ENCODE measurements around the gene GRK5. TPM values are rescaled to one million over a fixed set of nuclear protein-coding genes. Genes with fewer than 3 reads are reported as not detected.
A peak's percentile ranks its signal among the peaks of the same experiment; 100 is the strongest.

GRK5 gene
- total and polyA plus RNA-seq, 9 of the 15 experiments (the other 6 are each of a cell fraction or from before 2014, with no cell fraction given), result 0.46 to 0.83 (median 0.67) TPM; not detected in 2

DNA sequence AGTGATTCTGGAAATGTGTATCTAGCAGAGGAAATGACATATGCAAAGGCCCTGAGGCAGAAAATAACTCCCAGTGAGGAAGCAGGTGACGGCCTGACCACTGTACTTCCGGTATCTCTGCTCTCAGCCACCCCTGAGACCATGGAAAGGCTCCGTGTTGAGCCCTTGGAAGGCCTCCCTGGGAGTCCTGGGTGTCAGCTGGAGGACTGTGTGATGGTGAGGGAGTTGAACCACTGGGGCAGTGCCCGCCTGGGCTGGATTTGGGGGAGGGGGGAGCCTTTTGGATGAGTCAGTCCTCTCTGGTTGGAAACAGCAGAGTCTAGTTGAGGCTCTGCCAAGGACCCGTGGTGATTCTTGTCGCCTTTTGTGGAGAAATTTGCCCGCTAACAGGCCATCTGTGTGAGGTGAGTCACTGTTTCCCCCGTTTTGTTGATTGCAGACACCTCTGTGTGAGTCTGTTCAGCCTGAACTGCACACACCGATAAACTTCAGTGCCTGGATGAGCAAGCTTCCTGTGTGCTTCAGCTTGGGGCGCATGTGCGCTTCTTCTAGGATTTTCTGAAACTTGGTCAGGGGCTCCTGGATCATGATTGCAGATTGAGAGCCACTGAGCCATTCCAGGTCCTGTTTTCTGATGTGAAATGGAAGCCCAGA, 98.6 kb downstream of the GRK5 start (continued):
- TF ChIP-seq MYNN (IDR thresholded peaks at IDR 0.05), result peak; percentile 53; the same call in 1 of the 2 replicates
- TF ChIP-seq MYNN (CRISPR knock-in tag; IDR thresholded peaks at IDR 0.05), result no peak
- TF ChIP-seq, protein P1, sequence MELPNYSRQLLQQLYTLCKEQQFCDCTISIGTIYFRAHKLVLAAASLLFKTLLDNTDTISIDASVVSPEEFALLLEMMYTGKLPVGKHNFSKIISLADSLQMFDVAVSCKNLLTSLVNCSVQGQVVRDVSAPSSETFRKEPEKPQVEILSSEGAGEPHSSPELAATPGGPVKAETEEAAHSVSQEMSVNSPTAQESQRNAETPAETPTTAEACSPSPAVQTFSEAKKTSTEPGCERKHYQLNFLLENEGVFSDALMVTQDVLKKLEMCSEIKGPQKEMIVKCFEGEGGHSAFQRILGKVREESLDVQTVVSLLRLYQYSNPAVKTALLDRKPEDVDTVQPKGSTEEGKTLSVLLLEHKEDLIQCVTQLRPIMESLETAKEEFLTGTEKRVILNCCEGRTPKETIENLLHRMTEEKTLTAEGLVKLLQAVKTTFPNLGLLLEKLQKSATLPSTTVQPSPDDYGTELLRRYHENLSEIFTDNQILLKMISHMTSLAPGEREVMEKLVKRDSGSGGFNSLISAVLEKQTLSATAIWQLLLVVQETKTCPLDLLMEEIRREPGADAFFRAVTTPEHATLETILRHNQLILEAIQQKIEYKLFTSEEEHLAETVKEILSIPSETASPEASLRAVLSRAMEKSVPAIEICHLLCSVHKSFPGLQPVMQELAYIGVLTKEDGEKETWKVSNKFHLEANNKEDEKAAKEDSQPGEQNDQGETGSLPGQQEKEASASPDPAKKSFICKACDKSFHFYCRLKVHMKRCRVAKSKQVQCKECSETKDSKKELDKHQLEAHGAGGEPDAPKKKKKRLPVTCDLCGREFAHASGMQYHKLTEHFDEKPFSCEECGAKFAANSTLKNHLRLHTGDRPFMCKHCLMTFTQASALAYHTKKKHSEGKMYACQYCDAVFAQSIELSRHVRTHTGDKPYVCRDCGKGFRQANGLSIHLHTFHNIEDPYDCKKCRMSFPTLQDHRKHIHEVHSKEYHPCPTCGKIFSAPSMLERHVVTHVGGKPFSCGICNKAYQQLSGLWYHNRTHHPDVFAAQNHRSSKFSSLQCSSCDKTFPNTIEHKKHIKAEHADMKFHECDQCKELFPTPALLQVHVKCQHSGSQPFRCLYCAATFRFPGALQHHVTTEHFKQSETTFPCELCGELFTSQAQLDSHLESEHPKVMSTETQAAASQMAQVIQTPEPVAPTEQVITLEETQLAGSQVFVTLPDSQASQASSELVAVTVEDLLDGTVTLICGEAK (IDR thresholded peaks at IDR 0.05), result peak; percentile 62
- TF ChIP-seq, protein P1 (CRISPR knock-in tag; IDR thresholded peaks at IDR 0.05), result no peak
- TF ChIP-seq, protein P2, sequence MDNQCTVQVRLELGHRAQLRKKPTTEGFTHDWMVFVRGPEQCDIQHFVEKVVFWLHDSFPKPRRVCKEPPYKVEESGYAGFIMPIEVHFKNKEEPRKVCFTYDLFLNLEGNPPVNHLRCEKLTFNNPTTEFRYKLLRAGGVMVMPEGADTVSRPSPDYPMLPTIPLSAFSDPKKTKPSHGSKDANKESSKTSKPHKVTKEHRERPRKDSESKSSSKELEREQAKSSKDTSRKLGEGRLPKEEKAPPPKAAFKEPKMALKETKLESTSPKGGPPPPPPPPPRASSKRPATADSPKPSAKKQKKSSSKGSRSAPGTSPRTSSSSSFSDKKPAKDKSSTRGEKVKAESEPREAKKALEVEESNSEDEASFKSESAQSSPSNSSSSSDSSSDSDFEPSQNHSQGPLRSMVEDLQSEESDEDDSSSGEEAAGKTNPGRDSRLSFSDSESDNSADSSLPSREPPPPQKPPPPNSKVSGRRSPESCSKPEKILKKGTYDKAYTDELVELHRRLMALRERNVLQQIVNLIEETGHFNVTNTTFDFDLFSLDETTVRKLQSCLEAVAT (IDR thresholded peaks at IDR 0.05), result peak in 1 of 2 experiments; percentile 84; a peak in 2 of 4 replicates
- peak; percentile 65; the same call in 1 of the 2 replicates for TF ChIP-seq NFIC (IDR thresholded peaks at IDR 0.05)
- 0 out of 2 replicates have a peak, but pooled peaks have one; percentile 48 for TF ChIP-seq NFATC3 (IDR thresholded peaks at IDR 0.05)
- 0 out of 2 replicates have a peak, but pooled peaks have one; percentile 50 for TF ChIP-seq FOXP1 (CRISPR knock-in tag; IDR thresholded peaks at IDR 0.05)
- TF ChIP-seq, protein P3, sequence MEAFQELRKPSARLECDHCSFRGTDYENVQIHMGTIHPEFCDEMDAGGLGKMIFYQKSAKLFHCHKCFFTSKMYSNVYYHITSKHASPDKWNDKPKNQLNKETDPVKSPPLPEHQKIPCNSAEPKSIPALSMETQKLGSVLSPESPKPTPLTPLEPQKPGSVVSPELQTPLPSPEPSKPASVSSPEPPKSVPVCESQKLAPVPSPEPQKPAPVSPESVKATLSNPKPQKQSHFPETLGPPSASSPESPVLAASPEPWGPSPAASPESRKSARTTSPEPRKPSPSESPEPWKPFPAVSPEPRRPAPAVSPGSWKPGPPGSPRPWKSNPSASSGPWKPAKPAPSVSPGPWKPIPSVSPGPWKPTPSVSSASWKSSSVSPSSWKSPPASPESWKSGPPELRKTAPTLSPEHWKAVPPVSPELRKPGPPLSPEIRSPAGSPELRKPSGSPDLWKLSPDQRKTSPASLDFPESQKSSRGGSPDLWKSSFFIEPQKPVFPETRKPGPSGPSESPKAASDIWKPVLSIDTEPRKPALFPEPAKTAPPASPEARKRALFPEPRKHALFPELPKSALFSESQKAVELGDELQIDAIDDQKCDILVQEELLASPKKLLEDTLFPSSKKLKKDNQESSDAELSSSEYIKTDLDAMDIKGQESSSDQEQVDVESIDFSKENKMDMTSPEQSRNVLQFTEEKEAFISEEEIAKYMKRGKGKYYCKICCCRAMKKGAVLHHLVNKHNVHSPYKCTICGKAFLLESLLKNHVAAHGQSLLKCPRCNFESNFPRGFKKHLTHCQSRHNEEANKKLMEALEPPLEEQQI (IDR thresholded peaks at IDR 0.05), result no peak
- TF ChIP-seq CREB1 (IDR thresholded peaks at IDR 0.05), result no peak
- peak; percentile 6; the same call in 1 of the 2 replicates for TF ChIP-seq CREB1 (CRISPR knock-in tag; IDR thresholded peaks at IDR 0.05)
- TF ChIP-seq ELF1 (tag; IDR thresholded peaks at IDR 0.05), result peak; percentile 30; the same call in 1 of the 2 replicates
- peak; percentile 59; the same call in 1 of the 2 replicates for TF ChIP-seq ZFX (CRISPR knock-in tag; IDR thresholded peaks at IDR 0.05)
- no peak for TF ChIP-seq PYGO2 (tag; IDR thresholded peaks at IDR 0.05)

All from K562 (cell line).